CD4-positive, alpha-beta memory T cell (primary cell): ENCODE data around the gene SUCNR1. TPM values are rescaled to one million over a fixed set of nuclear protein-coding genes. Genes with fewer than 3 reads are reported as not detected.

Experiments used
- CTCF ChIA-PET: fragments of 350-600 bp; sonication (Branson Sonifier 250); formaldehyde crosslinking; loops from one replicate; lab custom pipeline; 2021; ENCODE audit warnings: inconsistent platforms; ENCODE audit not compliant: partially characterized antibody; lab: Charles Lee
- POLR2A ChIA-PET: fragments of 350-600 bp; sonication (Branson Sonifier 250); formaldehyde crosslinking; loops from one replicate; lab custom pipeline; 2021; ENCODE audit not compliant: partially characterized antibody; lab: Charles Lee
- DNase-seq, 5 donors: peaks; one replicate each; pipeline versions ENCODE4 v3.0.0 to v3.0.0-alpha.2; 2020 to 2022; ENCODE audit warnings: mixed read lengths in 1 of 5
- H3K27ac ChIP-seq: one replicate; pipeline ENCODE4 v1.7.0; 2013; ENCODE audit warnings: low read depth, low read length
- H3K27me3 ChIP-seq: 2 replicates; pipeline ENCODE4 v1.7.0; 2013; ENCODE audit warnings: mild to moderate bottlenecking, low read length, moderate library complexity; ENCODE audit not compliant: insufficient read depth
- H3K36me3 ChIP-seq: 2 replicates; pipeline ENCODE4 v1.7.0; 2013; ENCODE audit warnings: mild to moderate bottlenecking, low read length, moderate library complexity; ENCODE audit not compliant: insufficient read depth
- H3K4me1 ChIP-seq: 2 replicates; pipeline ENCODE4 v1.7.0; 2013; ENCODE audit warnings: mild to moderate bottlenecking, low read length, moderate library complexity; ENCODE audit not compliant: insufficient read depth
- H3K4me3 ChIP-seq, 2 donors: one replicate each; pipeline ENCODE4 v1.7.0; 2013; ENCODE audit warnings: low read length in 2 of 2, mild to moderate bottlenecking in 1 of 2
- H3K9me3 ChIP-seq, 2 donors: one replicate each; pipeline ENCODE4 v1.7.0; 2013; ENCODE audit warnings: low read length in 2 of 2, control low read depth in 1 of 2; ENCODE audit not compliant: control insufficient read depth in 1 of 2
- H3K27ac Mint-ChIP-seq, 7 donors: one replicate each; pipeline ENCODE4 v1.8.0; 2020 to 2021; ENCODE audit warnings: mixed read lengths in 7 of 7, mild to moderate bottlenecking in 6 of 7, inconsistent platforms in 3 of 7, moderate library complexity in 3 of 7
- H3K27me3 Mint-ChIP-seq, 2 donors: one replicate each; pipeline ENCODE4 v1.8.0; 2020 to 2021; ENCODE audit warnings: mixed read lengths in 2 of 2
- H3K36me3 Mint-ChIP-seq, 2 donors: one replicate each; pipeline ENCODE4 v1.8.0; 2020 to 2021; ENCODE audit warnings: mixed read lengths in 2 of 2, inconsistent platforms in 1 of 2, mild to moderate bottlenecking in 1 of 2
- H3K4me1 Mint-ChIP-seq, 4 donors: one replicate each; pipeline ENCODE4 v1.8.0; 2020 to 2021; ENCODE audit warnings: mixed read lengths in 4 of 4, mild to moderate bottlenecking in 1 of 4
- H3K4me3 Mint-ChIP-seq, 8 donors: one replicate each; pipeline ENCODE4 v1.8.0; 2020 to 2021; ENCODE audit warnings: mixed read lengths in 8 of 8, mild to moderate bottlenecking in 7 of 8, moderate library complexity in 6 of 8, inconsistent platforms in 3 of 8
- H3K9me3 Mint-ChIP-seq, 8 donors: one replicate each; pipeline ENCODE4 v1.8.0; 2020 to 2021; ENCODE audit warnings: mixed read lengths in 8 of 8, mild to moderate bottlenecking in 5 of 8, inconsistent platforms in 3 of 8, moderate library complexity in 1 of 8
- intact Hi-C: fragments of 100-400 bp; cut with micrococcal nuclease; formaldehyde crosslinking; loops from one replicate; pipeline ENCODE4 v1.15.1; 2023
- polyA plus RNA-seq, 2 donors: library from polyadenylated mRNA; unstranded; fragments of 300-500 nt; fragmentation: Illumina TruSeq; gene quantifications; one replicate each; pipeline ENCODE4 v1.2.3, GENCODE V29; 2021
- total RNA-seq, 2 experiments: library from RNA; stranded (reverse); gene quantifications; one replicate each; pipeline ENCODE4 v1.2.3, GENCODE V29; 2021

SUCNR1 gene
- total and polyA plus RNA-seq, 4 experiments from 2014 or later = 0.14 to 0.15 TPM; not detected in 2

GRCh38 chr3:151900884-151901643 lies 27.6 kb downstream of the SUCNR1 start:
- Mint-ChIP-seq H3K4me1 (peaks cover 14 to 27% (median 21%) of the 10 kb centered on the region in 4 donors), H3K9me3 (no peaks in the 10 kb centered on the region), H3K36me3 (no peaks in the 10 kb centered on the region), H3K4me3 (no peak overlapping the region), H3K27ac (peak overlapping the region in 1 of 7 donors; percentile 13), H3K27me3 (no peaks in the 10 kb centered on the region)
- intact Hi-C loops = no loop called here
- H3K36me3 ChIP-seq = no peaks in the 10 kb centered on the region
- H3K27me3 ChIP-seq = no peaks in the 10 kb centered on the region
- no peak for DNase-seq
- ChIA-PET POLR2A (no interaction called here), CTCF (interaction anchor here (0.6 to 1.4 kb wide), 2 partner anchors 14 to 18 kb away, joined by 3 read pairs; no protein-coding TSS in a partner anchor)
- no peaks in the 10 kb centered on the region for H3K9me3 ChIP-seq
- no peak overlapping the region for H3K4me3 ChIP-seq
- H3K4me1 ChIP-seq = no peaks in the 10 kb centered on the region
- no peak overlapping the region for H3K27ac ChIP-seq

DNA sequence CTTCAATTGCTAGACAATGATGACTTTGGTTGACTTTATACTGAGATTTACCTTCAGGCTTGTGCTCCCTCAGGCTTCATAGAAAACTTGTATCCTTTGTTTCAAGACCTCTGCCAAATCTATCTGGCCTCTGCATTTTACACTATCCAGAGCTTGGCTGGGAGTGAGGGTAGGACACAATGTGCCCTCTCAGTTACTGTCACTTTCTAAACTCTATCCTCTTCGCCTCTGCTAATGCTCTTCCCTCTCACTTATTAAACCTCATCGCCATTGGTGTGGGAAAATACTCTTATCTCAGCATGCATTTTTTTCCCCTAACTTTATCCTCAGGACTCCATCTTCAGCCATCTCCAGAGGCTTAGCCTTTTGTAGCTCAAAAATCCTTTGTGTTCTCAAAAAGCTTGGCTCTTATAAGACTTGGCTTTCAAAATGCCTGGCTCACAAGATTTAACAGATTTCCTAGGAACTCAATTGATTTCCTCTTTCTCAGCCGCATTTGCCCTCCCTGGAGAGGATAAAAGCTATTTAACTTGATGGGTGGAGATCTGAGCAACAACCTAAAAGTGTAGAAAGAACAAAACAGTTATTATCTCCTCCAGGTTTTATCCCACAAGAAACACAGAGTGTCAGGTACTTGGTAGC lies 28.3 kb downstream of the SUCNR1 start:
- Mint-ChIP-seq H3K4me1 (peaks cover 14 to 24% (median 20%) of the 10 kb centered on the region in 4 donors), H3K4me3 (no peak overlapping the region), H3K36me3 (no peaks in the 10 kb centered on the region), H3K27me3 (no peaks in the 10 kb centered on the region), H3K27ac (no peak overlapping the region), H3K9me3 (no peaks in the 10 kb centered on the region)
- H3K4me3 ChIP-seq = no peak overlapping the region
- no peak overlapping the region for H3K27ac ChIP-seq
- CTCF ChIA-PET = interaction anchor here (1.4 kb wide), 1 partner anchor 17 kb away, joined by 3 read pairs; no protein-coding TSS in a partner anchor
- no peaks in the 10 kb centered on the region for H3K27me3 ChIP-seq
- H3K4me1 ChIP-seq = no peaks in the 10 kb centered on the region
- H3K36me3 ChIP-seq = no peaks in the 10 kb centered on the region
- intact Hi-C loops = no loop called here
- DNase-seq = no peak
- POLR2A ChIA-PET = no interaction called here
- no peaks in the 10 kb centered on the region for H3K9me3 ChIP-seq

DNA sequence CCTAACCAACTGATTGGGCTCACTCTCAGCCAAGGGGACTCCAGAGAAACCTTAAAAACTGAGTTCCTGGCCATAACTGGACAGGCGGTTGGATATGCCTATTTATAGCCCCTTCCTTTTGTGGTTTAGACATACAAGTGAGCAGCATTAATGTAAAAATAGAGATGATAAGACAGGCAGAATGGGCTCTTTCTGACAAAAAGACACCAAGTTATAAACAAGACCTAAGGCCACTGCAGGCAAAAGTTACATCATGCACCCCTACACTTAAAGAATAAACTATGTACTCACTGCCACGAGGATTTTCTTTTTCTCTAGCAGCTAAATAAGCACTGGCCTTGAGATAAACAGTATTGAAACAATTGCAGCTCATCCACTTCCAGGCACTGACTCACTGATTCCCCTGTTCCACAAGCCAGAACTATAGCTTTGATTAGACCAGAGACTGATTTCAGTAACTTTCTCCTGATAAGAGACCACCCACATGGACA lies 30.1 kb downstream of the SUCNR1 start:
- no peaks in the 10 kb centered on the region for H3K27me3 Mint-ChIP-seq
- H3K9me3 Mint-ChIP-seq = no peaks in the 10 kb centered on the region
- H3K27ac Mint-ChIP-seq = no peak overlapping the region
- H3K4me3 ChIP-seq = no peak overlapping the region
- H3K27ac ChIP-seq = no peak overlapping the region
- no peaks in the 10 kb centered on the region for H3K9me3 ChIP-seq
- ChIA-PET POLR2A (no interaction called here), CTCF (no interaction called here)
- H3K27me3 ChIP-seq = no peaks in the 10 kb centered on the region
- no peak overlapping the region for H3K4me3 Mint-ChIP-seq
- no peaks in the 10 kb centered on the region for H3K36me3 ChIP-seq
- no peaks in the 10 kb centered on the region for H3K4me1 ChIP-seq
- intact Hi-C loops = no loop called here
- no peak for DNase-seq
- H3K4me1 Mint-ChIP-seq = peaks cover 14 to 24% (median 20%) of the 10 kb centered on the region in 4 donors
- H3K36me3 Mint-ChIP-seq = no peaks in the 10 kb centered on the region

DNA sequence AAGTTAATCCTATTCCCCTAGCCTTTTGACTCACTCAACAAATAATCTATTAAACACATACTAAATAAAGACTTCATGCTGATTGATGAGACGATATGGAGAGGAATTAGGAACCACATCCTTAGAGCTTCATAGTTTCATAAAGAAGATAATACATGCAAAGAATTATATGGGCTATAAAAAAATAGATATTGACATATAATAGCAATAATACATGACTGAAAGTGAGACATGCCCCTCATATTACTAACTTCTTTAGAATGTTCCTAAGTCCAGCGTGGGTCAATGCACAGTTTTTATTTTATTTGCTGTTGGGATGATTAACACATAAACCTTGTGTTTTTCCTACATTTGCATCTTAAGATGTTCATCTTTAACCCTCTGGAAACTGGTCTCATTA lies 32.2 kb downstream of the SUCNR1 start:
- H3K4me1 Mint-ChIP-seq = peaks cover 5 to 13% (median 11%) of the 10 kb centered on the region in 4 donors
- no peaks in the 10 kb centered on the region for H3K36me3 Mint-ChIP-seq
- no peak overlapping the region for H3K4me3 Mint-ChIP-seq
- H3K9me3 Mint-ChIP-seq = no peaks in the 10 kb centered on the region
- CTCF ChIA-PET = no interaction called here
- POLR2A ChIA-PET = interaction anchor here (0.6 kb wide), 1 partner anchor 21 kb away, joined by 3 read pairs; no protein-coding TSS in a partner anchor
- no peak overlapping the region for H3K4me3 ChIP-seq
- peaks cover 0 to 5% of the 10 kb centered on the region in 2 donors for H3K27me3 Mint-ChIP-seq
- intact Hi-C loops = no loop called here
- H3K36me3 ChIP-seq = no peaks in the 10 kb centered on the region
- no peak for DNase-seq
- H3K27me3 ChIP-seq = no peaks in the 10 kb centered on the region
- no peak overlapping the region for H3K27ac Mint-ChIP-seq
- H3K9me3 ChIP-seq = no peaks in the 10 kb centered on the region
- H3K27ac ChIP-seq = no peak overlapping the region
- no peaks in the 10 kb centered on the region for H3K4me1 ChIP-seq

- DNase-seq = no peak
- no peaks in the 10 kb centered on the region for H3K36me3 Mint-ChIP-seq
- peaks cover 0 to 9% (median 4%) of the 10 kb centered on the region in 8 donors for H3K9me3 Mint-ChIP-seq
- no peak overlapping the region for H3K27ac Mint-ChIP-seq
- POLR2A ChIA-PET = no interaction called here
- Histone ChIP-seq H3K4me3 (no peak overlapping the region), H3K36me3 (no peaks in the 10 kb centered on the region), H3K27ac (no peak overlapping the region), H3K9me3 (no peaks in the 10 kb centered on the region), H3K4me1 (no peaks in the 10 kb centered on the region), H3K27me3 (no peaks in the 10 kb centered on the region)
- CTCF ChIA-PET = no interaction called here
- intact Hi-C loops = no loop called here
- no peak overlapping the region for H3K4me3 Mint-ChIP-seq
- peaks cover 0 to 2% (median 1%) of the 10 kb centered on the region in 4 donors for H3K4me1 Mint-ChIP-seq
- H3K27me3 Mint-ChIP-seq = peaks cover 0 to 7% of the 10 kb centered on the region in 2 donors
Observed at GRCh38 chr3:151906751-151907150, 33.3 kb downstream of the SUCNR1 start.

DNA sequence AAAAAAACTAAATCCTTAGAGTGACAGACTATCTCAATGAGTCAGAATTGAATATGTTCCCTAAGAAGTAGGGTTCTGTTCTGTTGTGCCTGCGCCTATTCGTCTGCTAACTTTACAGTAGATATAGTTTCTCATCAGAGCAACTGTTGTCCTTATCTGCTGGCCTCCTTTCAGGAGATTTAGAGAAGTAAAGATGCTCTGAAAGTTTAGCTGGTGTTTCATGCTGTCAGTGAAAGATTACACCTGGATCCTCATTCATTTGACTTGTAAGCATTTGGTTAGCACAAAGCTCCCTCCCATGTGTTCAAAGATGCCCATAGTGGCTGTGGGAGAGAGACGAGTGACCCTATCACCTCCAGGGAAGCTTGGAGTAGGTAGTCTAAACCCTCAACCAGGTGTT lies 35.0 kb downstream of the SUCNR1 start:
- Histone ChIP-seq H3K36me3 (no peaks in the 10 kb centered on the region), H3K27ac (no peak overlapping the region), H3K9me3 (no peaks in the 10 kb centered on the region), H3K27me3 (no peaks in the 10 kb centered on the region), H3K4me3 (no peak overlapping the region), H3K4me1 (no peaks in the 10 kb centered on the region)
- no peak overlapping the region for H3K4me3 Mint-ChIP-seq
- H3K4me1 Mint-ChIP-seq = no peaks in the 10 kb centered on the region
- ChIA-PET CTCF (no interaction called here), POLR2A (no interaction called here)
- peaks cover 0 to 12% (median 5%) of the 10 kb centered on the region in 8 donors for H3K9me3 Mint-ChIP-seq
- H3K27me3 Mint-ChIP-seq = peaks cover 0 to 10% of the 10 kb centered on the region in 2 donors
- DNase-seq = no peak
- intact Hi-C loops = no loop called here
- no peaks in the 10 kb centered on the region for H3K36me3 Mint-ChIP-seq
- H3K27ac Mint-ChIP-seq = no peak overlapping the region

- ChIA-PET POLR2A (no interaction called here), CTCF (no interaction called here)
- Mint-ChIP-seq H3K27ac (no peak overlapping the region), H3K36me3 (no peaks in the 10 kb centered on the region), H3K9me3 (peaks cover 0 to 12% (median 5%) of the 10 kb centered on the region in 8 donors), H3K4me1 (no peaks in the 10 kb centered on the region), H3K27me3 (peaks cover 0 to 10% of the 10 kb centered on the region in 2 donors), H3K4me3 (no peak overlapping the region)
- Histone ChIP-seq H3K27me3 (no peaks in the 10 kb centered on the region), H3K9me3 (no peaks in the 10 kb centered on the region), H3K4me1 (no peaks in the 10 kb centered on the region), H3K36me3 (no peaks in the 10 kb centered on the region), H3K4me3 (no peak overlapping the region), H3K27ac (no peak overlapping the region)
- no peak for DNase-seq
- intact Hi-C loops = loop anchor here (10.0 kb wide), 1 partner anchor 625 kb away; no protein-coding TSS in a partner anchor
Observed at GRCh38 chr3:151909681-151910405, 36.4 kb downstream of the SUCNR1 start.
